ENCODE measurements around the gene LIN28B.
"Not testable (repeated sequence)": the region's sequence is repeated elsewhere in the genome, so short reads cannot be mapped to it uniquely, and the experiment has no call there.

The LIN28B gene

DNA sequence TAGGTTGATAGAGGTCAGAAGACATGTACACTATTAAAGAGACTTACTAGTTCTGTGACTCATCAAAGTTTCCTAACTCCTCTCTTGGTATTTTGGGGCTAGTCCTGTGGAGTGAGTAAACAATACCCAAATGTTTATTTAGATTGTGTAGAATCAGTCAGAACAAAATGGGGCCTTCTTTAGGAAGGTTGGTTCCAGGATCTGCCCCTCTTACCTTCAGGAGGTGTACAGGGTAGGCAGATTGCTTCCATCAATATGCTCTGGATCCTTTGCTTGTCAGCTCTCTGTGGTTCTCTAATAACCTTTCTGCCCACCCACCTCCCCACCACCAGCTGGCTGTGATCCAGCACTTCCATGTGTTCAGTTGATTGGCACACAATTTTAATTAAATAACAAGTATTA is 115.9 kb downstream of the LIN28B start:
- DNase-seq: no peak

DNA sequence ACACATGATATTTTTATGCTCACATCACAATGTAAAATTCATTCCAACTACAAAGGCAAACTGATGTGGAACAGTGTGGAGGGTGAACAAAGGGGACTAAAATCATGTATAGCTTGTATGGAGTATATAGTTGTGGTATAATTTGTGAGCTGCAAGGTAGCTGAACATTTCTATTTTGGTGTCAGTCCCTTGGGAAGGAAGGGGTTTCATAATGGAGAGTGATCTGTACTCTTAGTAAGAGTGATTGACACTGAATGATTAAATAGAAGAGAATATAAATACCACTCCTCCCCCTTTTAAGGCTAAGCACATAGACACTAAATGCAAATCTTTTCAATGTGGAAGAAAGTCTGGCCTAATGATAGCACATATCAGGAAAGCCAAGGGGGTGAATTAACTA is 118.3 kb downstream of the LIN28B start:
- DNase-seq: no peak

DNA sequence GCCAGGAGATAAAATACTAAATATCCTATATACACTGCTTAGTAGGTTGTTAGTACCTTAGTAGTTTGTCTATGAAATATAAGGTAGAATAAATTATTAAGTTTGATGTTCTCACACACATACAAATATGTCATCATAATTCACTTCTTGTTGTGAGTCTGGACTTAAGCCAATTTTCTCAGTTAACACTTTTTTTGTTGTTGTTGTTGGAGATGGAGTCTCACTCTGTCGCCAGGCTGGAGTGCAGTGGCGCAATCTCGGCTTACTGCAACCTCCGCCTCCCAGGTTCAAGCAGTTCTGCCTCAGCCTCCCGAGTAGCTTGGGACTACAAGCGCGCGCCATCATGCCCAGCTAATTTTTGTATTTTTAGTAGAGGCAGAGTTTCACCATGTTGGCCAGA is 119.5 kb downstream of the LIN28B start:
- DNase-seq: not testable (repeated sequence)

DNA sequence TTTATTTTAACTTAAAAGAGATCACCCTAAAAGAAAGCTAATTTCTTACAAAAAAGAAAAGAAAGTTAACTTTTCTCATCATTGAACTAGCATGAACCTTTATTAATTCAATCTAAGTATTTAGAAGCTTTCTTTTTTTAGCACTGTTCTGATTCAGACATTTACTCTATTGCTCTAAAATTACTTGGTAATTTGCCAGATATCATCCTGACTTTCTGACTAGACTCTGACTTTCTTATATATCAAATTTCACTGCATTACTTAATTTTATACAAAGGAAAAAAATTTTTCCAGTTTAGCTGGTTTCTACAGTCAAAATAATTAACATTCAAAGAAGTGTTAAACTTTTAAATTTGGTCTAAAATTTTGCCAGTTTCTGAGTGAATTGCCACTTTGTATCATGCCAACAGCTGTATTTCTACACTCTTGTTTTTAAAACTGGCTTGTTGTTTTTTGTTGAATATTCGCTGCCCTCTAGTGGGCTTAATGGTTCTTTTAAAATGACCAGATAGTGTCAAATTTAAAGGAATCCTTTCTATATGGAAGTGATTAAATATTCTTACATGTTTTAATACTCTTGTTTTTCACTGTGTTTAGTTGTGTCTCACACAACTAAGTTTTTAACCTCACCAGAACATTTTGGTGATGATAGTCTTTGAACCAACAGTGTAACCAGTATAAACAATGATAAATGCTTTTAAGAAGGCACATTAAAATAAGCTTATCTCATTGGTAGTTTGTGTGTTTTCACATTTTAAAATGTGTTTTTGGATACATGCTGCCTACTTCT is 120.9 kb downstream of the LIN28B start:
- no peak for DNase-seq

DNA sequence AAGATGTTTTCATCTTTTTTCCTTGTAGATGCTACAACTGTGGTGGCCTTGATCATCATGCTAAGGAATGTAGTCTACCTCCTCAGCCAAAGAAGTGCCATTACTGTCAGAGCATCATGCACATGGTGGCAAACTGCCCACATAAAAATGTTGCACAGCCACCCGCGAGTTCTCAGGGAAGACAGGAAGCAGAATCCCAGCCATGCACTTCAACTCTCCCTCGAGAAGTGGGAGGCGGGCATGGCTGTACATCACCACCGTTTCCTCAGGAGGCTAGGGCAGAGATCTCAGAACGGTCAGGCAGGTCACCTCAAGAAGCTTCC is 121.4 kb downstream of the LIN28B start:
- DNase-seq: no peak

DNA sequence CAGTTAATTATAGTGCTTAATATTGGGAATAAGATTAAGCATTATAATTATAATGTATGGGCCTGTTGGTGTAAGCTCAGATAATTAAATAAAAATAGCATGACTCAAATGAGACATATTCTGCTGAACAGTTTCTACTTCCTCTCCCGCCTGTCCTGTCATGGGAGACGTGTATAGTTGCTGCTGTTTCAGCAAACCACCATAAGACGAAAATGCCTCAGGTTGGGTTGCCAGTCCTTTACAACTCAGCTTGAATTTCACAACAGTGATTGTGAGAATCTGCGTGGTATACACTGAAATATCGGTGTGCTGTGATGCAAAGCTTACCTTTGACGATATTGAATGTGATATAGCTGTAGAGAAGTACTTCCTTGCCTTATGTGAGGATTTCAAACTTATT is 123.4 kb downstream of the LIN28B start:
- no peak for DNase-seq

DNA sequence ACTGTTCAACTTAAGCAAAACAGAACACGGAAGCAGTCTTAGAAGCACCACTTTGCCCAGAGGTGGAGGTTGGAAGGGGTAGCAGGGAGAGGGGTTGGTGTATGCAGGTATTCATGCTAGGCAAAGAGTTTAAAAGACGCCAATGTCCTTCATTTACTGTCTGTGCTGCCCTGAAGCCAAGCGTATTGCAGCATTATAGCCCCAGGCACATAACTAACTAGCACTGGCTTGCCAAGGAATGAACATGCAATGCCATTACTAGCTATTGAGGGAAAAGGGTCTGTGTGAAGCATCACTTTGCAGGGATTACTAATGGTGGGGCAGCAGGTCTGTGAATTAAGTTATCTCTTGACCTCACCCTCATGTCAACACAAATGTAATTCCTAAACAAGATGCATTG is 124.8 kb downstream of the LIN28B start:
- DNase-seq: not testable (repeated sequence)

DNA sequence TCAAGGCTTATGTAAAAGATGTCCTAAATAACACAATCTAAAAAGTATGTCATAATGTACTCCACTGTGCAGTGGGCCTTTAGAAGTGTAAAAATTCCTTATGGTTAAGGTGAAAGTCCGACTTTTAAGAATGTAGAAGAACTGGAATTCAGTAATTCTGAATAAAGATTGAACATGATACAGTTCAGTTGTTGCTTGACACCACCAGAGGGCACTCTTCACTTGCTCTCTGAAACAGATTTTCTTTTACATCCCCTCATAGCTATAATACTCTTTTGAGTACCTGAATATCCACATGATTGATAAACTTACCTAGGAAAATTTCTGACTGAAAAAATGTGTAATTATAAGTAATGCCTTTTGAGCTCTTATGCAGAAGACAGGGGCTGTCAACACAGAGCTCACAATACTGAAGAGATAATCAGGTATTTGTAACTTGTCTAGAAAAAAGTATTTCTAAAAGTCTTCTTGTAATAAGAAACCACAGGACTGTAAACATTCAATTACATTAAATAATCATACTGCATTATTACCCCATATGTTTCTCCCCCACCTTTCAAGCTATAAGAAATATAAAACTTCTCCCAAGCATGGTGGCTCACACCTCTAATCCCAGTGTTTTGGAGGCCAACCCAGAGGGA is 130.8 kb downstream of the LIN28B start:
- DNase-seq: no peak

DNA sequence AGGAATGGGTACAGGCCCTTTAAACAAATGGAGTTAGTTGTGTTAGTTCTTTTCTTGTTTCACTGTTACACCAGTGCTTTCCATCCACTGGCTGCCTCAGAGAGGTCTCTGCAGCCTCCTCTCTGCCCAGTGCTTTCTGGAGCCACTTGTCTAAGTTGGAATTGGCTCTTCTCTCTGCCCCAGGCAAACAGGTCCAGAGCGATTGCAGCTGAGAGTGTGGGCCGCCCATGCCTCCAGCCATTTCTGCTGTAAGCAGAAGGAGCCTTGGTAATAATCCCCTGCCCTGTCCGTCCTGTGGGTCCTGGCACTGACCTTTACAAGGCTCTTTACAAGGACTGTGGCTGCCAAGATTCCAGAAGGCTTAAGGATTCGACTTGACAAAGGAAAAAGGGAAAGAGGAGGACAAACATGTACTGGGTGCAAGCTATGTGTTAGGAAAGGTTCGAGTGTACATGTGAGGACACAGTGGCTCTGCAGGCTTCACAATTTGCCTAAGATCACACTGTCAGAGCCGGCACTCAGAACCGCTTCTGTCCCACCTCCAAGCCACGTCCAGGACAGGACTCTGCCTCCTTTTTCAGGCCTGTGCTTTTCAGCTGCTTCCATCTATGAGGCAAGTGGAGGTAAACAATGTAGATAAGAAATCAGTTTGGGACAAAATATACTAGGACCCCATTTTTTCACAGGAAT is 134.4 kb downstream of the LIN28B start:
- no peak for DNase-seq

DNA sequence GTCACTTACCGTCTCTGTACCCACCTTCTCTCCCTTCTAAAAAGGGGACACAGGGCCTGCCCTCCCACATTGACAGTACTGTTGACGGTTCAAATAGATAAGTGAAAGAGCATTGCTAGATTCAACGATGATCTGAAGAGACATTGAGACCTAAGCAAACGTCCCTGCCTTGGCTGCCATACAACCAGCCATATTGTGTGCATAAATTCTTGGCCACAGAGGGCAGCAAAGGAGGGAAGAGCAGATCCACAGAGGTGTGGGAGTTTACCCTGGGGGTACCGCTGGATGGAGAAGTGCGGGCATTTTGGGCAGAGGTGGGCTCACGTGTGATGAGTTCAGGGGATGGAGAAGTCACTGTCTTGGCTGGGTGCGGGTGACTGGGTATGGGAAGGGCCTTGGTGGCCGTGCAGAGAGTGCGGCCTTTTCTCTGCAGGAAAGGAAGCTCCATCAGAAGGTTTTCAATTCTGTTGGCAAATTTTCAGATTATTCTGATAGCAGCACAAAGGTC is 137.3 kb downstream of the LIN28B start:
- no peak for DNase-seq

DNA sequence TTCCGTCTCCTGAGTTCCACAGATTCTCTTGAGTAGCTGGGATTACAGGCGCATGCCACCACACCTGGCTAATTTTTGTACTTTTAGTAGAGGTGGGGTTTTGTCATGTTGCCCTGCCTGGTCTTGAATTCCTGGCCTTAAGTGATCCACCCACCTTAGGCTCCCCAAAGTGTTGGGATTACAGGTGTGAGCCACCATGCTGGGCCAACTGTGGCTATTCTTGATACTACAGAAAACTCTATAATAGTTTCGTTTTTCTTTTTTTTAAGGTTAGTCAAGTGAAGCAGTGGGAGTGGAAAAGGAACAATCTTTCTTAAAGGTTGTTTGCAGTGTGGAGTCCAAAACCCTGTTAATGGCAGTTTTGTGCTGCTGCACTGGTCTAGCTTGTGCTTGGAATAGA is 138.2 kb downstream of the LIN28B start:
- DNase-seq: no peak

DNA sequence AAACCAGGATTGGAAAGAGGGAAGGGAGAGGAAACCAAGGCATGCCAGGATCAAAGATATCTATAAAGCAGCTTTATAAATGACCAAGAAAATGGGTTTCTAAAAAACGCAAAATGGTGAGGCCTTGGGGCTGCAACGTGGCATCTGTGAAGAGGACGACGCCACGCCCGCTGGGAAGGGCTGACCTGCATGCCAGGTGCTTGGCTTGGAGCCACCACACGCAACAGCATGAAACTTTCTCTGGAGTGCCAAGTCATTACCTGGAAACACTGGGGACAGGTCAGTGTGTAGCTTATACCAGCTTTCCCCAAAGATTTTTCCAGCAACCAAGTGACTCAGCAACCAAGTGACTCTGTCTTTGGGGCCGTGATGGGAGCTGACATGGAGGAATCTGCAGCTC is 140.4 kb downstream of the LIN28B start:
- DNase-seq: no peak

DNA sequence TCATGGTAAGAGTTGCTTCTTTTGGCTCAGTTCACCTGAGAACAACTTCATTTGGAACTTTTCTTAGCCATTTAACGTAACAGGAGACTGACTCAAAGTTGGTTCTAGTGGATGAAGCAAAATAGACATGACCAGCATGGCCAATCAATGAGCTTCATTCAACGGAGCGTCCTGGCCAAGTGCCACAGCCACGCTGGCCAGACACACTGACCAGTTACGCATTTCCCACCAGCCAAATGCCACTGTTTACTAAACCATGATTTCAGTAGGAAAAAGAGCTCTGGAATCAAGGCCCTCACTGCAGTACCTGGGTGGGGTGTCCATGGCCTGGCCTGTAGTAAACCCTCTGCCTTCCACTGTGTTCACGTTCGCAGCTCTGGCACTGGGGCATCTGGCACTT is 142.5 kb downstream of the LIN28B start:
- no peak for DNase-seq

DNA sequence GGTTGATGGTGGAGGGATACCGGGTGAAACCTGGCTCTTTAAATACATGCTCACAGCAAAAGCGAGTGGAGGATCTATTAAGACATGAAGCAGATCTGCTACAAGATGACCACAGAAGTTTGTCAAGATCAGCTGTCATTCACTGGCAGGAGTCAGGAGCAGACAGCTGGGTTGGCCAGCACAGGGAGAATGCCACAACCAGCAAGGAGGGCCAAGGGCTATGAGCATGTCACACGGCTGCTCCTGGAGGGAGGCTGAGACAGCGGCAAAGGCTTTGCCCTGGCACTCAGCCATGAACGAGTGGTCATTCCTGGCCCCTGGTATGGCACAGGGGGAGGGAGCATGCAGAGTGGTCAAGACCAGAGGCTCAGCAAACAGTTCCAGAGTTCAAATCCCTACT is 145.3 kb downstream of the LIN28B start:
- DNase-seq: no peak

DNA sequence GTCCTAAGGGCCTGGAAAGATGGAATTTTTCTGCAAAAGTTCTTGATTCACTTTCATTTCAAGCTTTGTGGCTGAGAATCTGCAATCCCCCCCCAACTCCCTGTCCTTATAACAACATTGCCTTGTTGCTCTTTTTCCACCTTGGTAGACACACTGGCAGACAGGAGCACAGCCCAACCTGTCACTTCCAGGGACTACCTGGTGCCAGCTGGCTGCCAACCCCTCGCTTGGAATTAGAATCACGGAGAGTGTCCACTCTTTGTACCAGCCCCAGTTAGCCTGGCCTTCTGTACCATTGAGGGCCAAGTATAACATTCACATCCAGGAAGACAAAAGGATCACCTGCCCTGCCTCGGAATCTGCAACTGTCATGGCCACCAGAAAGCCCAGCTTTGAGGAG is 148.2 kb downstream of the LIN28B start:
- no peak for DNase-seq

DNA sequence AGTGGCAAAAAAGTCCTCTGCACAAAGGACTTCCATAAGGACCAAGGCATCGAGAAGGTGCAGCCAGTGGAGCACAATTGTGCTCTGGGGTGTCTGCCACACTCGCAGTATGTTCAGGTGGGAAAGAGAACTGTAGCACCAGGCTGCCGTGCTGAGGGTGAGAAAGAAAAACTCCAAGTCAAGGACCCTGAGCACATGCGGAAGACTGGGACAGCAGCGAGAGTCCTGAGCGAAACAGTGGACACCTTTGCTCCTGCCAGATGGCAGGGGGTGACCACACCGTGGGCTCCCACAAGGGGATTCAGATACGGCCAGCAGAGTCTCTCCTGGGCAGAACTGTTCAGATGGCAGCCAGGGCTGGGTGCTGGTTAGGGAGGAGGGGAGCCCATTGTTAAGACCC is 149.4 kb downstream of the LIN28B start:
- no peak for DNase-seq

DNA sequence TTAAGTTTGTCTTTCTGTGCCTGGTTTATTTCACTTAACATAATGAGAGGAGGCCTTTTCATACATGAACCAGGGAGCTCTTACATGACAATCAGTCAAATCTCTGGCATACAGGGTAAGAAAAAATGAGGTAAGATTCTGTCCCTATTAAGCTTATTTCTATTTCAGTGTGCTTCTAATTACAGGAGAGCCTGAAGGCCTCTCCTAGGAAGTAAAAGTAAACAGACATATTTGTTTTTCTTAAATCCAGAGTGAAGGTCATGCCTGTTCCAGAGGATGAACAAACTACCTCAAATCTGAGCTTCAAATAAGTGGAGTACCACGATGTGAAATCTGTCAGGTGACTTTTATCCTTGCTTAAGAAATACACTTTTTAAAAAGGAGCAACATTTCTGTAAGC is 150.3 kb downstream of the LIN28B start:
- no peak for DNase-seq

DNA sequence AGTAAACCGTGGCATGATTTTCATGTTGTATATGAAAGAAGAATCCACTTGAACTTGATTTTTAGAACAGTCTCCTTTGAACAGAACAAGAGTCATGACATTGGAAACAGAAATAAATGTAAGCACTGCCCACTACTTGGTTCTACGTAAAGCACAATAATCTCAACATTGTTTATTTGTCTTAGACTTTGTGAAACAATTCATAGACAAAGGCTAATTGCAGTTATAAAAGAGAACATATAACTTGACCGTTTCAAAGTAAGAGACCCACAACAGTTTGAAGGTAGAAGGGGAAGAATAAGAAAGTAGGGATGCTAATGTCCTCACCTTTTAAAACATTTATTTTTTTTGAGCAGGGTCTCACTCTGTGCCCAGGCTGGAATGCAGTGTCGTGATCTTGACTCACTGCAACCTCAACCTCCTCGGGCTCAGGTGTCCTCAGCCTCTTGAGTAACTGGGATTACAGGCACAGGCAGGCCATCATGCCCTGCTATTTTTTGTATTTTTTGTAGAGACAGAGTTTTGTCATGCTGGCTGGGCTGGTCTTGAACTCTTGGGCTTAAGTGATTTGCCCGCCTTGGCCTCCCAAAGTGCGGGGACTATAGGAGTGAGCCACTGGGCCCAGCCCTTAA is 151.8 kb downstream of the LIN28B start:
- no peak for DNase-seq

DNA sequence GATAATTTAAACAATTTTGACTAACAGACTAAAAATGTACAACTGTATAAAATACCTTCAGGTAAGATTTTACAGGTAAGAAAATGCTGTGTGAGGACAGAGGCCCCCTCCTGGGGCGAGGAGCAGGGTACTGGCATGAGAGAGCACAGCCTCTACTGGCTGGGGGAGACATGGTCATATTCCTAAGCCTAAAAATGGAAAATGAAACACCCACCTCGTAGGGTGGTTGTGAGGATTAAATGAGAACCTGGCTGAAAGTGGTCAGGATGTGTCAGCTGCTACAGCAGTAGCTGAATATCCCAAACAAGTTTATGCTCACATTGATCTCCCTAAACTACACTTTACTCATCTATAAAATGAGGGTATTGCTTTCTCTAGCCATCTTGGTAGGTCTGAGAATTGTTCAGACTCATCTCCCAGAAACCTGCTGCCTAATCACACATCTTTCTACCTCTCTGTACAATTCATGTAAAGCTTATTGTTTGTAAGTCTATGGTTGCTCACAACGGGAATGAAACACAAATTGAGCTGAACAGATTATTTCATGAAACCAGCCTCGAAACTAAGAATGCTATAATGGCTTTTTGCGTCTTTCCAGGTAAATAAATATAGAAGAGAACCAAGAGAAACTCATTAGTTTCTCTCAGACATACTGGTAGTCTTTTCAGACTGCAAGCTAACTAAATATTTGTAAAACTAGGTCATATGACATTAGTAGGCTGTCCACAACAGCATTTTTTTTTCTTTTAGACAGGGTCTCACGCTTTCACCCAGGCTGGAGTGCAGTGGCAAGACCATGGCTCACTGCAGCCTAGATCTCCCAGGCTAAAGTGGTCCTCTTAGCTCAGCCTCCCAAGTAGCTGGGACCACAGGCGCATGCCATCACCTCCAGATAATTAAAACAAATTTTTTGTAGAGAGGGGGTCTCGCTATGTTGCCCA is 153.3 kb downstream of the LIN28B start:
- DNase-seq: no peak

DNA sequence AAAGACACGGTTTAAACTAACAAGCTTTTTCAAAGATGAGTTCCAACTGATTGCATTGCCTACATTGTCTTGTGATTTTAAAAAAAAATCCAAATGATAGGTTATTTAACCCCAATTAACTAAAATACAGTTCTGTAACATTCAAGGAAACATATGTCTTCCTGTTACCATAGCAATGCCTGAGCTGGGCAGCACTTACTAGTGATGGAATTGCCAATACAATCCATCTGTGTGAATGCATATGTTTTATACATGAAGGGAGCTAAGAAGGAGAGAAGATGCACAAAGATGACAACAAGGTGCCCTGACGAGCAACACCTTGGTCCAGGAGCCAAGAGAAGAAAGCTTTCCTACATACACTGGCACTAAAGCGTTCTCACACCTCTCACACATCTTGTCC is 154.2 kb downstream of the LIN28B start:
- DNase-seq: no peak

DNA sequence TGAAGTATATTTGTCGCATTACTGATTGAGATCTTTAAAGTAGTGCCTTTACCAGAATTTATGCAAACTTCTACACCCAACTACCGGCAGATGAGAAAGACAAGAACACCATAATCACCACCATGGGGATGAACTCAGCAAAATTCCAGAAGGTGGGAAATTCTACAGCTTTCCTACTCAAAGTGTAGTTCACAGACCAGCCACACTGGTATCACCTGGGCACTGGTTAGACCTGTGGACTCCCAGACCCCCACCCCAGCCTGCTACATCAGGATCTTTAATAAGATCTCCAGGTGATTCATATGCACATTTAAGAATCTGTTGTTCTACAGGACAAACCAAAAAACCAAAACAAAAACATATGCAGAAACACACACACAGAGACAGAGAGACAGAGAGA is 155.0 kb downstream of the LIN28B start:
- no peak for DNase-seq

DNA sequence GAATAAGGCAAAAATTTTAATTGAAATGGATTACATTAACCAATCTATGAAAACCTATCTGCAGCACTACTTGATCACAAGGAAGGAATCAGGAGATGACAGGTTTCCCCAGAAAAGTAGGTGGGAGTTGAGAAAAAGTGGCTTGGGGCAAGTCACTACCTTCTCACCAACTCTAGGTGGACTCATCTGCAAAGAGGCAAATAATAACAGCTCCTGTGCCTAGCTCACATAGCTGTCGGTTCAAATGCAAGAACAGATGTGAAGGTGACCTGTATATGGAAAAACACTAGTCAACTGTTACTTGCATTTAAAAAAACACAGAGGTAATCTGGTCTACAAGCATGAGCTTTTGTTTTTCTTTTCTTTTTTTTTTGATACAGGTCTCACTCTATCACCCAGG is 155.7 kb downstream of the LIN28B start:
- DNase-seq: no peak

DNA sequence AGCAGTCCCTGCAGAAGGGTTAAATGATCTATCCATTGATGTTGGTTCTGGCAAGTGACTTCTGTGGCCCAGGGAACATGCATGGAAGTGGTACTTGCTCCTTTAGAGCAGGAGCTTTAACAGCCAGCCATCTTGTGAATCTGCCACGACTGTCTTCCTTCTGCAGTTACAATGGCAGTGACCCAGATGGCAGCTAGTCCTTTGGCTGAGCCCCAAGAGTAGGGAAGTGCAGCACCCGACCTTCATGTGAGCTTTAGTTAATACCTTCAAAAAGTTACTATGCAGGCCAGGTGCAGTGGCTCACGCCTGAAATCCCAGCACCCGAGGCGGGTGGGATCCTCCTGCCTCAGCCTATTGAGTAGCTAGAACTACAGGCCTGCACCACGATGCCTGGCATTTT is 156.5 kb downstream of the LIN28B start:
- DNase-seq: no peak

Data from NK-92 treated with Interleukin-12 subunit alpha and Interleukin-12 subunit beta, amount 100 ng/mL, for 24 hours (cell line).